Upper lobe of left lung (tissue), 4 donors: Measurements from ENCODE around the gene DIAPH1.

Experiments used
- EP300 ChIP-seq, 4 donors: sonication (generic); formaldehyde crosslinking; IDR thresholded peaks; one replicate each; pipeline ENCODE4 v1.5.1; 2017; ENCODE audit warnings: antibody characterized with exemption in 4 of 4, control low read depth in 2 of 4
- POLR2A ChIP-seq, 4 donors: fragments of 450-650 bp; IDR thresholded peaks; one replicate each; pipeline ENCODE4 v1.5.1; 2016 to 2017; ENCODE audit warnings: antibody characterized with exemption in 4 of 4, mild to moderate bottlenecking in 2 of 4
- POLR2AphosphoS5 ChIP-seq, 2 donors: sonication (generic); formaldehyde crosslinking; IDR thresholded peaks; one replicate each; pipeline ENCODE4 v1.5.1; 2017; ENCODE audit warnings: antibody characterized with exemption in 2 of 2
- TF ChIP-seq, protein P1 (sequence below), 6 experiments: fragments of 450-650 bp in 4 of 6; fragments of 200-600 bp in 2 of 6; sonication (generic) in 2 of 6; IDR thresholded peaks; one replicate each; pipeline ENCODE4 v1.5.1; 2016 to 2019; ENCODE audit warnings: antibody characterized with exemption in 6 of 6

GRCh38 chr5:141478321-141478945 is 140.4 kb downstream of the DIAPH1 start:
- TF ChIP-seq POLR2A (IDR thresholded peaks at IDR 0.05) (no peak), EP300 (IDR thresholded peaks at IDR 0.05) (no peak), POLR2AphosphoS5 (IDR thresholded peaks at IDR 0.05) (no peak)
- TF ChIP-seq, protein P1, sequence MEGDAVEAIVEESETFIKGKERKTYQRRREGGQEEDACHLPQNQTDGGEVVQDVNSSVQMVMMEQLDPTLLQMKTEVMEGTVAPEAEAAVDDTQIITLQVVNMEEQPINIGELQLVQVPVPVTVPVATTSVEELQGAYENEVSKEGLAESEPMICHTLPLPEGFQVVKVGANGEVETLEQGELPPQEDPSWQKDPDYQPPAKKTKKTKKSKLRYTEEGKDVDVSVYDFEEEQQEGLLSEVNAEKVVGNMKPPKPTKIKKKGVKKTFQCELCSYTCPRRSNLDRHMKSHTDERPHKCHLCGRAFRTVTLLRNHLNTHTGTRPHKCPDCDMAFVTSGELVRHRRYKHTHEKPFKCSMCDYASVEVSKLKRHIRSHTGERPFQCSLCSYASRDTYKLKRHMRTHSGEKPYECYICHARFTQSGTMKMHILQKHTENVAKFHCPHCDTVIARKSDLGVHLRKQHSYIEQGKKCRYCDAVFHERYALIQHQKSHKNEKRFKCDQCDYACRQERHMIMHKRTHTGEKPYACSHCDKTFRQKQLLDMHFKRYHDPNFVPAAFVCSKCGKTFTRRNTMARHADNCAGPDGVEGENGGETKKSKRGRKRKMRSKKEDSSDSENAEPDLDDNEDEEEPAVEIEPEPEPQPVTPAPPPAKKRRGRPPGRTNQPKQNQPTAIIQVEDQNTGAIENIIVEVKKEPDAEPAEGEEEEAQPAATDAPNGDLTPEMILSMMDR (IDR thresholded peaks at IDR 0.05): peak in 3 of 6 experiments; percentile 34 to 46 (median 36)
